NB4 (cell line): ENCODE measurements around the gene KDM1B.

Source experiments
- DNase-seq: peaks from one replicate; pipeline ENCODE4 v3.0.0; 2010; ENCODE audit warnings: low read depth
- H3K4me3 ChIP-seq: one replicate; pipeline ENCODE4 v1.5.1; 2011; ENCODE audit warnings: mild to moderate bottlenecking, low read depth, low read length, moderate library complexity
- MYC ChIP-seq: IDR thresholded peaks from 2 replicates; pipeline ENCODE4 v1.6.1; 2011; ENCODE audit warnings: low read depth, low read length
- POLR2A ChIP-seq: IDR thresholded peaks from 2 replicates; pipeline ENCODE4 v1.6.1; 2011; ENCODE audit warnings: mild to moderate bottlenecking; ENCODE audit not compliant: insufficient read length; ENCODE audit errors: extremely low read depth
- TF ChIP-seq, protein P1 (sequence below): IDR thresholded peaks from one replicate; pipeline ENCODE4 v1.5.1; 2012; ENCODE audit warnings: low read depth, low read length
- TF ChIP-seq, protein P2 (sequence below): IDR thresholded peaks from 2 replicates; pipeline ENCODE4 v1.6.1; 2011; ENCODE audit warnings: low read depth, low read length

KDM1B gene

GRCh38 chr6:18234564-18234963, 79.3 kb downstream of the KDM1B start:
- DNase-seq = no peak
- TF ChIP-seq, protein P1, sequence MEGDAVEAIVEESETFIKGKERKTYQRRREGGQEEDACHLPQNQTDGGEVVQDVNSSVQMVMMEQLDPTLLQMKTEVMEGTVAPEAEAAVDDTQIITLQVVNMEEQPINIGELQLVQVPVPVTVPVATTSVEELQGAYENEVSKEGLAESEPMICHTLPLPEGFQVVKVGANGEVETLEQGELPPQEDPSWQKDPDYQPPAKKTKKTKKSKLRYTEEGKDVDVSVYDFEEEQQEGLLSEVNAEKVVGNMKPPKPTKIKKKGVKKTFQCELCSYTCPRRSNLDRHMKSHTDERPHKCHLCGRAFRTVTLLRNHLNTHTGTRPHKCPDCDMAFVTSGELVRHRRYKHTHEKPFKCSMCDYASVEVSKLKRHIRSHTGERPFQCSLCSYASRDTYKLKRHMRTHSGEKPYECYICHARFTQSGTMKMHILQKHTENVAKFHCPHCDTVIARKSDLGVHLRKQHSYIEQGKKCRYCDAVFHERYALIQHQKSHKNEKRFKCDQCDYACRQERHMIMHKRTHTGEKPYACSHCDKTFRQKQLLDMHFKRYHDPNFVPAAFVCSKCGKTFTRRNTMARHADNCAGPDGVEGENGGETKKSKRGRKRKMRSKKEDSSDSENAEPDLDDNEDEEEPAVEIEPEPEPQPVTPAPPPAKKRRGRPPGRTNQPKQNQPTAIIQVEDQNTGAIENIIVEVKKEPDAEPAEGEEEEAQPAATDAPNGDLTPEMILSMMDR = no peak
- TF ChIP-seq, protein P2, sequence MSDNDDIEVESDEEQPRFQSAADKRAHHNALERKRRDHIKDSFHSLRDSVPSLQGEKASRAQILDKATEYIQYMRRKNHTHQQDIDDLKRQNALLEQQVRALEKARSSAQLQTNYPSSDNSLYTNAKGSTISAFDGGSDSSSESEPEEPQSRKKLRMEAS = no peak
- no peak for TF ChIP-seq MYC
- H3K4me3 ChIP-seq = no peak overlapping the region

- H3K4me3 ChIP-seq = no peak overlapping the region
- no peak for DNase-seq
- TF ChIP-seq, protein P2 = no peak
- TF ChIP-seq, protein P1 = no peak
- TF ChIP-seq MYC = no peak
- no peak for TF ChIP-seq POLR2A
Measured at GRCh38 chr6:18235524-18235923, 80.3 kb downstream of the KDM1B start.

DNA sequence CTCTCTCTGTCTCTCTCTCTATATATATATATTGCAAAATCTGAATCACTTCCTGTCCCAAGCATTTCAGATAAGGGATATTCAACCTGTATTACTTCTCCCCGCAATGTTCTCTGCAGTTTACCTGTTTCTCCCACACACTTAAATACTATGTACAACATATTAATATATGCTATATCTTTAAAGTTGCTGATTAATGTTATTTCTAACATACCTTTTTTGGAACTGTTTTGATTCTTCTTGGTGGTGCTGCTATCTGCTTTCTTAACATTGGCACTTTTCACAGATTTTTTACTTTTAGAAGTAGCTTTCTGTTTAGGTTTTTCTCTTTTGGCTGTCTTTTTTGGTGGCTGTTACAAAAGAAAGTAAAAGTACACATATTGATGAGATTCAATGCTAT, 81.9 kb downstream of the KDM1B start:
- TF ChIP-seq POLR2A = no peak
- no peak for TF ChIP-seq MYC
- no peak overlapping the region for H3K4me3 ChIP-seq
- no peak for DNase-seq

DNA sequence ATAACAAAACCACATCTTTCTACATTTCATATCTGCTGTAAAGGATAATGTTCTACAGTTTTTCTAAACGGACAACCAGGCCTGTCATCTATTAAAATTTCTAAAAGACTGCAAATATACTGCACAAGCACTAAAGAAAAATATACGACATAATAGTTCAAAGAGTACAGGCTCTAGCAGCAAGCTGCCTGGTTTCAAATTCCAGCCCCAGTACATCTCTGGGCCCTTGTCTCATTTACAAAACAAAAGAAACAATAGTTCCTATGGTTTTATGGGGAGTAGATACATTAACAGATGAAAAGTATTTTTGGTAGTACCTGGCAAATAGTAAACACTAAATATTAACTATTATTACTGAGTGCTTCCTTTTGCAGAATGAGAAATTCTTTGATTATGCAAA, 85.0 kb downstream of the KDM1B start:
- no peak overlapping the region for H3K4me3 ChIP-seq
- DNase-seq = no peak
- TF ChIP-seq, protein P1 = no peak
- TF ChIP-seq POLR2A = no peak
- TF ChIP-seq MYC = no peak

DNA sequence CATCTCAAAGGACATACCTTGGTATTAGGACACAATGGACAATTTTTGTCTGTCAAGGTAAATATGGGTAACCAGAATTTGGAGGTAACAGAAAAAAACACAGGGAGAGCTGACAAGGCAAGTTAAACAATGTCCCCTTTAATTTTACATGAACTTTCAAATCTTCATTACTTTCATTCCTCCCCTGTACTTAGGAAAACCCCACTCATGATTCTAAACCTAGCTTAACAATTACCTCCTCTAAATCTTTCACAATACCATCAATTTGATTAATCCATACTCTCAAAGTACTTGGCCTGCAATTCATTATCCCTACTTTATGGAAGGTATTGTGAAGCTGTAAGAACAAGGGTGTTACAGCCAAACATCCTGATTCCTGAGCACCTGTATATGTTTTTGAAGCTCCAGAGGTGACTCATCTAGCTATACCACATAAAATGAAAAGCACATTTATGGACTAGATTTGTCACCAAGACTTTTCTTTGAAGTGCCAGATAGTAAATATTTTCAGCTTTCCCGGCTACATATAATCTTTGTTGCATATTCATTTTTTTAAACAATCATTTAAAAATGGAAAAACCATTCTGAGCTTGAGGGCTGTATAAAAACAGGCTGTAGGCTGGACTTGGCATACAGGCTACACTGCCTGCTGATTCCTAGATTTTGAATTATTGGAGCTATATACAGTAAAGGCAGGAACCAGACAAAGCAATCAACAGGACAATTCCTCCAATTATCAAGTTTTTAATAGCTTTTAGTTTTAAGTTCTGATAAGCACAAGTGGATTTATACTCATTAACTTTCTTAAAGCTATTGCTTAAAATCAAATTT, 86.2 kb downstream of the KDM1B start:
- DNase-seq = no peak
- no peak overlapping the region for H3K4me3 ChIP-seq
- no peak for TF ChIP-seq MYC
- no peak for TF ChIP-seq POLR2A
- TF ChIP-seq, protein P1 = no peak
- TF ChIP-seq, protein P2 = no peak

DNA sequence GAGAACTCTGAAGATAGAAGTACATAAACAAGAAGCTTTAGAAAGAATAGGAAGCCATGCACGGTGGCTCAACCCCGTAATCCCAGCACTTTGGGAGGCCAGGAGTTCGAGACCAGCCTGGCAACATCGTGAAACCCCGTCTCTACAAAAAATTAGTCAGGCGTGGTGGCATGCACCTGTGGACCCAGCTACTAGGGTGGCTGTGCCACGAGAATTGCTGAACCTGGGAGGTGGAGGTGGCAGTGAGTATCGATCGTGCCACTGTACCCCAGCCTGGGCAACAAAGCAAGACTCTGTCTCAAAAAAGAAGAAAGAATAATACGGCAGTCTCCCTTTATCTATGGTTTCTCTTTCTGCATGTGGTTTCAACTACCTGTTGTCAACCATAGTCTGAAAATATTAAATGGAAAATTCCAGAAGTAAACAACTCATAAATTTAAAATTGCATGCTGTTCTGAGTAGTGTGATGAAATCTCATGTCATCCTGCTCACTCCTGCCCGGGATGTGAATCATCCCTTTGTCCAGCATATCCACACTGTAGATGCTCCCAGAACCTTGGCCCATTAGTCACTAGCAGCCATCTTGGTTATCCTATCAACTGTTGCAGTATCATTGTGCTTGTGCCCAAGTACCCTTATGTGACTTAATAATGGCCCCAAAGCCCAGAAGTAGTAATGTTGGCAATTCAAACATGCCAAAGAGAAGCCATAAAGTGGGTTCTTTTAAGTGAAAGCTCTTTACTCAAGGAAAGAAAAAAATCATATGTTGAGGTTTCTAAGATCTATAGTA, 87.0 kb downstream of the KDM1B start:
- TF ChIP-seq, protein P1 = no peak
- TF ChIP-seq, protein P2 = no peak
- no peak for TF ChIP-seq POLR2A
- no peak overlapping the region for H3K4me3 ChIP-seq
- no peak for DNase-seq
